ENCODE measurements around the gene TMEM234.

Gene TMEM234

DNA sequence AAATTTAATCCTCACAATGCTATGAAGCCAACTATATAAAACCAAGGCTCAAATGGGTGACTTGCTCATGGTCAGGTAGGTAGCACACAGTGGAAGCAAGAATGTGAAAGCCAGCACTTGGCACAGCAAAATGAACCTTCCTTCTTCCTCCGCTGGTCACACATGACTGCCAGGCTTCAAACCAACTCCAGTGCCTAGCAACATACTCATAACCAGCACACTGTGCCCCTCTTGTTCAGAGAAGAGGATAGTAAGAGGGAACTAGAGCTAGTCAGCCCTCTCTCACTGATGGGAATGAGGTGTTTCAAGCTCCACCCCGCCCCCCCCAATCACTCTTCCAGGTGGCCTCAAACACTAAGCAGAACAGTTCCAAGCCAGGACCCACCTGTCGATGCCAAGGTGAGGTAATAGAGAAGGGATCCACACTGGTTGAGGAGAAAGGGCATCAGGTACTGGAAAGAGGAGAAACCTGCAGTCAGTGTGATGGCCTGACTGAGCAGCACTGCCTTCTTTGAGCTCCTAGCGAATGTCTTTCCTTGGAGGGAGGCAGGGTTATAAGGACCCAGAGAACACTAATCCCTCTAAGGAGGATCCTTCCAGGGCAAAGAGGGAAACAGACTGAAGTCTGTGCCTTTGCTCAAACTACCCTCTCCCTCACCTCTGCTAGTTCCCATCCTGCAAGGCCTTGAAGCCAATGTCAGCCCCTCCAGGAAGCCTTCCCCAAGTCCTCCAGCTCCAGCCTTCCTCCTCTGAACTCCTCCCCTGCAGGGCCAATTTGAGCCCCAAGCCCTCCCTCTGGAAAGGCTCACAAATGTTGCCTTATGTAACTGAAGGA is 1.2 kb downstream of the TMEM234 start:
- peak overlapping the region; percentile 99 for H3K4me3 ChIP-seq (ENCODE audit: low read depth, low read length)
- no peak overlapping the region for H2AFZ ChIP-seq
- H3K4me1 ChIP-seq: peaks cover 13% of the 10 kb centered on the region
- H3K36me3 ChIP-seq (ENCODE audit: control insufficient read depth, insufficient read depth, low read length): no peaks in the 10 kb centered on the region
- no peaks in the 10 kb centered on the region for H3K9me3 ChIP-seq (ENCODE audit: control insufficient read depth, low read length)
- H3K9ac ChIP-seq: no peak overlapping the region
- peaks cover 11% of the 10 kb centered on the region for H3K79me2 ChIP-seq
- TF ChIP-seq, protein P1, sequence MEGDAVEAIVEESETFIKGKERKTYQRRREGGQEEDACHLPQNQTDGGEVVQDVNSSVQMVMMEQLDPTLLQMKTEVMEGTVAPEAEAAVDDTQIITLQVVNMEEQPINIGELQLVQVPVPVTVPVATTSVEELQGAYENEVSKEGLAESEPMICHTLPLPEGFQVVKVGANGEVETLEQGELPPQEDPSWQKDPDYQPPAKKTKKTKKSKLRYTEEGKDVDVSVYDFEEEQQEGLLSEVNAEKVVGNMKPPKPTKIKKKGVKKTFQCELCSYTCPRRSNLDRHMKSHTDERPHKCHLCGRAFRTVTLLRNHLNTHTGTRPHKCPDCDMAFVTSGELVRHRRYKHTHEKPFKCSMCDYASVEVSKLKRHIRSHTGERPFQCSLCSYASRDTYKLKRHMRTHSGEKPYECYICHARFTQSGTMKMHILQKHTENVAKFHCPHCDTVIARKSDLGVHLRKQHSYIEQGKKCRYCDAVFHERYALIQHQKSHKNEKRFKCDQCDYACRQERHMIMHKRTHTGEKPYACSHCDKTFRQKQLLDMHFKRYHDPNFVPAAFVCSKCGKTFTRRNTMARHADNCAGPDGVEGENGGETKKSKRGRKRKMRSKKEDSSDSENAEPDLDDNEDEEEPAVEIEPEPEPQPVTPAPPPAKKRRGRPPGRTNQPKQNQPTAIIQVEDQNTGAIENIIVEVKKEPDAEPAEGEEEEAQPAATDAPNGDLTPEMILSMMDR (IDR thresholded peaks at IDR 0.05): no peak
- peak overlapping the region; percentile 96 for H3K4me2 ChIP-seq (ENCODE audit: low read length)
- H3K27me3 ChIP-seq (ENCODE audit: control insufficient read depth, insufficient read depth, low read length): no peaks in the 10 kb centered on the region
- peak overlapping the region; percentile 89 for H3K27ac ChIP-seq

DNA sequence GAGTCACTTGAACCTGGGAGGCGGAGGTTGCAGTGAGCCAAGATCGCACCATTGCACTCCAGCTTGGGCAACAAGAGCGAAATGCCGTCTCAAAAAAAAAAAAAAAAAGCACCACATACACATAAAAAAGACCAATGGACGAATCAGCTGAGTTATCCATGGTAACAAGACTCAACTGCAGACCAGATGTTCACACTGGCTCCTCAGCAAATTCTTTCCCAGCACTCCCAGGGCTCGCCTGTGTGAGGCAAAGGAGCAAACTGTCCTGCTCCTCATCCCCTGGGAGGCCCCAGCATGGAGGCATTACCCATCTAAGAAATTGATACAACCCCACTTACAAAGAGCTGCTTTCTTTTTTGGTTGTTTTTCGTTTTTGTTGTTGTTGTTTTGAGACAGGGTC is 3.1 kb downstream of the TMEM234 start:
- Histone ChIP-seq H3K4me1 (peaks cover 13% of the 10 kb centered on the region), H3K4me2 (ENCODE audit: low read length) (no peak overlapping the region), H3K27ac (no peak overlapping the region), H3K4me3 (ENCODE audit: low read depth, low read length) (no peak overlapping the region), H3K27me3 (ENCODE audit: control insufficient read depth, insufficient read depth, low read length) (no peaks in the 10 kb centered on the region), H3K9me3 (ENCODE audit: control insufficient read depth, low read length) (no peaks in the 10 kb centered on the region), H2AFZ (no peak overlapping the region), H3K9ac (no peak overlapping the region), H3K79me2 (peaks cover 11% of the 10 kb centered on the region), H3K36me3 (ENCODE audit: control insufficient read depth, insufficient read depth, low read length) (no peaks in the 10 kb centered on the region)
- TF ChIP-seq, protein P1 (IDR thresholded peaks at IDR 0.05): no peak

DNA sequence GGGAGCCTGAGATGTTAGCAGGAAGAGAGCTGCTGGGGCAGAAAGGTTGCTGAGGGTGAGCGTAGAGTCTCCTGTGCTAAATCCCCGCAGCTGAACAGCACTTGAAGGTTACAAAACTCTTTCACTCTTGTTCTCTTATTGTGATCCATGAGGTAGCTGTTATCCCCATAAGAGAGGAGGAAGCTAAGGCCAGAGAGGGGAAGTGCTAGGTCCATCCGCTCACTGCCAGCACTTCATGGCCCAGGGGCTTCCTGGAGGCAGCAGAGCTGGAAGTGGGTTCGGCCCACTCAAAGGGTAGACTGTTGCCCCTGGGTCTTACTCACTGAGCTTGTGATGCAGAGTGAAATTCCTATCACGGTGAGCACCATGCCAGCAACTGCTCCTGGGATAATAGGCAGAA is 5.6 kb downstream of the TMEM234 start:
- H3K4me2 ChIP-seq (ENCODE audit: low read length): no peak overlapping the region
- no peaks in the 10 kb centered on the region for H3K36me3 ChIP-seq (ENCODE audit: control insufficient read depth, insufficient read depth, low read length)
- no peak overlapping the region for H3K4me3 ChIP-seq (ENCODE audit: low read depth, low read length)
- TF ChIP-seq, protein P1 (IDR thresholded peaks at IDR 0.05): no peak
- no peak overlapping the region for H2AFZ ChIP-seq
- no peaks in the 10 kb centered on the region for H3K79me2 ChIP-seq
- no peaks in the 10 kb centered on the region for H3K27me3 ChIP-seq (ENCODE audit: control insufficient read depth, insufficient read depth, low read length)
- H3K9ac ChIP-seq: no peak overlapping the region
- H3K4me1 ChIP-seq: peaks cover 6% of the 10 kb centered on the region
- H3K9me3 ChIP-seq (ENCODE audit: control insufficient read depth, low read length): no peaks in the 10 kb centered on the region
- no peak overlapping the region for H3K27ac ChIP-seq

DNA sequence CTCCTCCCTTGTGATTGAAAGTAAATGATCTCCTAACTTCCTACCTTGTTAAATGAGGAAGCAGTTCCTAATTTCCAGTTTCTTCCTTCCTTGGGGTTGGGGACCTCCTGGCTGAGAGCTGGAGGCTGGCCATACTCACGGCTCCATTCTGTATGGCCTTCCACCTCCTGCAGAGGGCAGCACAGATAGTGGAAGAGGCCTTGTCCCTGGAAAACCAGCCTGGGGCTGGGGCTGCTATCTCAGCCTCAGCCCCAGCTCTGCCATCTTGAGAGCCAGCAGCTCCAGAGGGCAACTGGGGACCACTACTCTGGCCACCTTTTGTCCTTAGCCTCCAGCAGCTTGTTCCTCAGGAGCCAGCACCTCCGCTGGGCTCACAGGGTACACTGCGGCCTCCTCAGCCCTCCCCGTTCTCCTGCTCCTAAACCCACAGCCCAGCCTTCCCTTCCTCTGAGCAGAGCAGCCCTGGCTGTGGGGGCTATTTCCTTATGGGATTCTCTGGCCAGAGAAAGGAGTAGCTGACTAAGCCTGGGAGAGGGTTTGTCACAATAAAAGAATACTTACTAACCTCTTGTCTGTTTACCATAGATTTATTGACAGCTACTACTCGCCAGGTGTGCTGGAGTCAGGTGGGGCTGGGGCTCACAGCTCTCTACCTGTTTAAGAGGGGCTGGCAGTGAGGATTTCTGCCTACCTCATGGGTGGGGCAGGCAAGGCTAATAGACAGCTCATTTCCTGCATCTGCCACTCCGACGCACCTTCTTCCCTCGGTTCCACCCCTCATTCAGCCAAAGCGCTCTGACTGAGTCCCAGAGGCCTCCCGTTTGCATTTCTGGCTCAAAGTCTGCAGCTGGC is 6.3 kb downstream of the TMEM234 start:
- no peak overlapping the region for H3K27ac ChIP-seq
- H3K36me3 ChIP-seq (ENCODE audit: control insufficient read depth, insufficient read depth, low read length): no peaks in the 10 kb centered on the region
- no peak overlapping the region for H3K9ac ChIP-seq

More for the DNA sequence above, 6.3 kb downstream of the TMEM234 start:
- Histone ChIP-seq H3K4me3 (ENCODE audit: low read depth, low read length) (no peak overlapping the region), H3K27me3 (ENCODE audit: control insufficient read depth, insufficient read depth, low read length) (no peaks in the 10 kb centered on the region), H3K9me3 (ENCODE audit: control insufficient read depth, low read length) (no peaks in the 10 kb centered on the region), H3K79me2 (no peaks in the 10 kb centered on the region), H3K4me1 (peaks cover 6% of the 10 kb centered on the region), H2AFZ (no peak overlapping the region), H3K4me2 (ENCODE audit: low read length) (no peak overlapping the region)
- TF ChIP-seq, protein P1 (IDR thresholded peaks at IDR 0.05): peak; percentile 46

All from parathyroid adenoma (tissue), 2 donors.